GM18861 (cell line): ENCODE measurements around the gene DAAM1.

Source experiments
- ATAC-seq: cut with Tn5 transposase; IDR thresholded peaks from one replicate; pipeline ENCODE4 v1.9.1; 2021; ENCODE audit not compliant: unreplicated experiment

The DAAM1 gene

DNA sequence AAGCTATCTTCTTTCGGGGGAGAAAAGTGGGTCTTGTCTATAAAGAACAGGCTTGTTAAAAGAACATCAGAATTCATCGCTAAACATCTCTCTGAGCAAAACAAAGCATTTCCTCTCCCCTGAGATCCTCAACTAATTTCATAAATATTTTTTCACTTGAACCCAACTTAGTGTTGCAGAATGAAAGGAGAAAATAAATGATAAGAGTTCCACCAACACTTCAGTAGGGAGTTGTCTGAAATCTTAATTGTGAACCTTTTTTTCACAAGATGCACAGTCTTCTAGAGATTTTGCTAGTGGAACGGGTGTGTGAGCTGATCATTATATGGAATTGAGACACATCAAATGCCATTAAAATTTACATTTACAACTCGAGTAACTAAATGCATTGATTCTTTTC lies 1.3 kb upstream of the DAAM1 start:
- ATAC-seq, result no peak

- ATAC-seq, result peak; percentile 12
Observed at GRCh38 chr14:59187802-59188460, 536 bp upstream of the DAAM1 start.

GRCh38 chr14:59189091-59189785 lies 771 bp downstream of the DAAM1 start:
- ATAC-seq, result peak; percentile 1

GRCh38 chr14:59189786-59190368 lies 1.4 kb downstream of the DAAM1 start:
- peak; percentile 33 for ATAC-seq

DNA sequence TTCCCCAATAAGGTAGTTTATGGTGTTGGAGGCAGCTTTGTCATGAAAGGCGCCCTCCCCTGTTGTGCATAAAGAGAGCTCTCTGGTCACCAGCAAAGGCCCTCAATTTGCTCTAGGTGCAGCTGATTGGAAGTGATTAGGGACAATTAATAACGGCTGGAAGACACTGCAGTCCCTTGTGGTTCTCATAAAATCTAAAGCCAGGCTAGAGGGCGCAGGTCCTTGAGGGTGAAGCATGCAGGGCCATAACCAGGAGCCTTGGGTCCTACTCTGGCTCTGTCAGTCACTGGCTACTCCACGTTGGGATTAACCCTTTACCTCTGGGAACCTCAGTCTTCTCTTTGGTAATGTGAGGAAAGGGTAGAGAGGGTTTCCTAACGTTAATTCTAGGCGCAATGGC lies 1.9 kb downstream of the DAAM1 start:
- no peak for ATAC-seq

DNA sequence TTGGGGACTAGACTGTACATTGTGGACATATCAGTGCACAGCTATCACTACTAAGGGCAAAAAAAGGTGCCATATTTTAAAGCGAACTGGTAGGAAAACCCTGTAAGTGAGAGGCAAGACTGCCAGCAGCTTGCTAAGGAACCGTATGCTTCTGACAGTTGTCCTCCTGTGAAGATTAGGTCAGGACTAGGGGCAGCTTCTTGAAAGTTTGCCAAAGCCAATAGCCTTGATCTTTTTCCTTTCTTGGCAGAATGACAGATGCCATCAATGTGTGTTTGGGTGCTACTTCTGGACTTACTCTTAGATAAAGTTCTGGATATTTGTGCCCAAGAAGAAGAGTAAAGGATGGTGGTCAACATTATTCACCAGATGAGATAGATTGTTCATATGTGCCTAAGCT lies 7.4 kb downstream of the DAAM1 start:
- no peak for ATAC-seq

GRCh38 chr14:59197695-59198262 lies 9.3 kb downstream of the DAAM1 start:
- ATAC-seq, result no peak

- ATAC-seq, result no peak
Observed at GRCh38 chr14:59199205-59199604, 10.7 kb downstream of the DAAM1 start.

GRCh38 chr14:59199614-59200013 lies 11.1 kb downstream of the DAAM1 start:
- no peak for ATAC-seq

- no peak for ATAC-seq
Observed at GRCh38 chr14:59200195-59200594, 11.7 kb downstream of the DAAM1 start.

- no peak for ATAC-seq
Observed at GRCh38 chr14:59202031-59202430, 13.6 kb downstream of the DAAM1 start.

DNA sequence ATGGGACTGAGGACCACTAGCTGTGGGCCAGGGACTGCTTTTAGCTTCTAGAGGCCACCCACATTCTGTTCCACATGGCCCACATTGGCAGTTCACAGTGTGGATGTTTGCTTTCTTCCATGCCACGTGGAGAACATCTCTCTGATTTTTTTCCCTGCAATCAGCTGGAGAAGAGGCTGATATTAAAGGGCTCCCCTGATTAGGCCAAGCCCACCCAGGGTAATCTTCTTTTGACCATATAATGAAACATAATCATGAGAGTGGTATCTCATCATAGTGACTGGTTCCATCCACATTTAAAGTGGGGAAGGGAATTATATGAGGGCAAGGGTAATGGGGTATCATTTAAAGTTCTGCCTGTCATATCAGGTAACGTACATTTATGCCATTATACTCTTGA lies 15.8 kb downstream of the DAAM1 start:
- ATAC-seq, result no peak

GRCh38 chr14:59206892-59207291 lies 18.4 kb downstream of the DAAM1 start:
- ATAC-seq, result no peak

DNA sequence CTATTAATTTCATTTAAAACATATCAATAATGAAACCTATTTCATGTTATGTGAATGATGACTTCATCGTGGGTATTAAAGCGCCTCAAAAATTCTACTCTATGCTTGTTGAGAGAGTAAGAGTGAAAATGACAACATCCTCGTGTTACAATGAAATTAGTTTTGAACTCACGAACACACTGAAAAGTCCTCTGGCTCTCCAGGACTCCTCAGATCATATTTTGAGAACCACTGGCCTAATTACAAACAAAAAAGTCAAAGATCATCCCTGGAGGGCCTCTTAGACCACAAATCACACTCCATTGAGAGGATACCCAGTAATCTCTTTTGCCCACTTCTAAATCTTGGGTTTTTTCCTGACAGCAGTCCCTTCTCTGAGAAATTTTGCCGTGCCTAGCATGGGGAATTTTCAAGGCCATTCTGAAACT lies 19.1 kb downstream of the DAAM1 start:
- peak; percentile 45 for ATAC-seq

GRCh38 chr14:59208224-59208814 lies 19.9 kb downstream of the DAAM1 start:
- ATAC-seq, result peak; percentile 40

DNA sequence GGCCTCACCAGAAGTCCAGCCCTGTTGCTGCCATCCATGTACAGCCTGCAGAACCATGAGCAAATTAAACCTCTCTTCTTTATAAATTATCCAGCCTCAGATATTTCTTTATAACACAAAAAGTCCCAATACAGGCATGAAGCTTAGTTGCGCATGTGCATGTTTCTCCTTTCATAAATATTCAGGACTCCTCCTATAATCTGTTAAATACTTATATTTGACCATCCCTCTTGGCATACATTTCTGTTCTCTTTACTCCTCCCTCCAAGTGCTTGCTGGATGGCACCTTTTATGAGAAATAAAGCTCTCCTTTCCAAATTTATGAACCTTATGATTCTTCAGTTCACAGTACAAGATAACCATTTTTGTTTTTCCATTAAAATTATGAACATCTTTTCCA lies 20.5 kb downstream of the DAAM1 start:
- ATAC-seq, result no peak

DNA sequence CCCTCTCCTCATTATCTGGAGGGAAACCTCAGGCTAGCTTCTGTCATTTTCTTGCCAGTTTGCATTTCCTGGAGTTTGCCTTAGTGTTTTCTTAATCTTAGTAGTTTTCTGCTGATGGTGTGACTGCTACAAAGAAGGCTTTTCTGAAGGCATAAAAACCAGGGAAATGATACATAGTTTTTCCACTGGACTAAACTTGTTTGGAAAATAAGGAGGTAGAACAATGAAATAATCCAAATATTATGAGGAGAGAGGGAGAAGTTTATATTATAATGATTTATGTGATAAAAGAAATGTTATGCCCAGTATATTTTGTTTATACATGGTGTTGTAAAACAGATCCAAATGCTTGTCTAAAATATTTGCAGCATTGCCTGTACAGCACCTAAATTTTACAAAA lies 22.2 kb downstream of the DAAM1 start:
- no peak for ATAC-seq

DNA sequence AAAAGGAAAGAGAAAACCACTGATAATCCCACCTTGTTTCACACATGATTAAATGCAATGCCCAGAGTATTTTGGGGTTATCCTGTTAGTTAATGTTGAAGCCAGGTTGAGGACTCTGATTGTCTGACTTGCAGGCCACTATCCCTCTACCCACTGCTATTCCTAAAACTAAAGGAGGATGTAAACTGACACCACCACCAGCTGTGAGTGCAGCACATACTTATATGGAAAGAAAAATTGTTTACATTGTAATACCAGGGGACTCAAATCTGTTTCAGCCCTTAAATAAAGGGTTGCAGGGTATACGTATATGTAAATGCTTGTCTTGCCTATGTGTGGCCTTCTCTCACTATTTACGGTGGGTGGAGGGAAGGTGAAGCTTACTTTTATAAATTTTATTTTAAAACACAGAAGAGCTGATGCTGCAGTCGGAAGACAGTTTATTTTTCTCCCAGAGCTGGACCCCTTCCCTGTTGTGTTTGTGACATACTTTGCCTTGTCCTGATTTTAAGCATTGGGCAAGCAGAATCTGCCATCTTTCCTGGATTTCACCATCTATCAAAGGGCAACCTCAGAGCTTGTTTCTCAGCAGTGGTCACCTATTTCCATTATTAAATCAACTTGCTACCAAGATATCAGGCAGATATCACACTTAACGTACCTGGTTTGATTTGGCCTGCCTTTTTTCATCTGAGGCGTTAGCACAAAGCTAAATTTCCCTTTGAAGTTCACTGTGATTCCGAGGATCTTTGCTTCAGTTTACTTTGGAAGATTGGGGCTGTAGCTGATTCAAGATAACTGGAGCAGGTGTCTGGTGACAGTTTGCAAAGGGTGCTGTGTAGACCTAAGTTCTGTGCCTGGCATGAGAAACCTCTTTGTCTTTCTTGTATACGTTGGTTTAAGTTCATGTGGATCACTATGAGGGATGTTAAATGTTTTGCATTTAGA lies 25.2 kb downstream of the DAAM1 start:
- ATAC-seq, result no peak

GRCh38 chr14:59214702-59215302 lies 26.3 kb downstream of the DAAM1 start:
- peak; percentile 56 for ATAC-seq

GRCh38 chr14:59215322-59215721 lies 26.9 kb downstream of the DAAM1 start:
- no peak for ATAC-seq
